Vagina (tissue), 2 donors: ENCODE measurements around the gene ARFRP1. TPM values are rescaled to one million over a fixed set of nuclear protein-coding genes. Genes with fewer than 3 reads are reported as not detected.

Experiments used
- DNase-seq, 2 donors: peaks; one replicate each; pipeline ENCODE4 v3.0.0-alpha.2; 2017; ENCODE audit errors: extremely low spot score in 2 of 2
- H3K27ac ChIP-seq: fragments of 200-600 bp; sonication (generic); one replicate; pipeline ENCODE4 v1.5.1; 2019
- H3K27me3 ChIP-seq: fragments of 200-600 bp; sonication (generic); one replicate; pipeline ENCODE4 v1.5.1; 2019
- H3K36me3 ChIP-seq, 2 donors: fragments of 200-600 bp; sonication (generic); one replicate each; pipeline ENCODE4 v1.5.1; 2017 to 2019
- H3K4me1 ChIP-seq: fragments of 200-600 bp; sonication (generic); one replicate; pipeline ENCODE4 v1.5.1; 2019
- H3K4me3 ChIP-seq, 2 donors: fragments of 200-600 bp; sonication (generic); 1 replicate in 1 of 2; 2 replicates in 1 of 2; pipeline ENCODE4 v1.5.1; 2016 to 2019
- H3K9me3 ChIP-seq: fragments of 200-600 bp; sonication (generic); one replicate; pipeline ENCODE4 v1.5.1; 2019
- CTCF ChIP-seq, 3 experiments: fragments of 450-650 bp in 2 of 3; fragments of 200-600 bp in 1 of 3; sonication (generic) in 1 of 3; IDR thresholded peaks; one replicate each; pipeline ENCODE4 v1.5.1; 2017 to 2019; ENCODE audit warnings: antibody characterized with exemption in 3 of 3, mild to moderate bottlenecking in 2 of 3, moderate library complexity in 2 of 3
- POLR2A ChIP-seq, 2 donors: fragments of 450-650 bp; IDR thresholded peaks; one replicate each; pipeline ENCODE4 v1.6.1; 2017; ENCODE audit warnings: antibody characterized with exemption in 2 of 2, mild to moderate bottlenecking in 2 of 2, moderate library complexity in 2 of 2
- POLR2AphosphoS5 ChIP-seq, 2 donors: sonication (generic); formaldehyde crosslinking; IDR thresholded peaks; one replicate each; pipeline ENCODE4 v1.9.0; 2017; ENCODE audit warnings: antibody characterized with exemption in 2 of 2, mild to moderate bottlenecking in 2 of 2, low read depth in 1 of 2; ENCODE audit not compliant: insufficient read depth in 1 of 2
- intact Hi-C: fragments of 100-400 bp; cut with DNase I; formaldehyde crosslinking; loops from one replicate; pipeline ENCODE4 v1.15.1; 2023
- total RNA-seq: library from RNA; depleted of rRNA; stranded (reverse); fragments of >200 nt; gene quantifications from one replicate; pipeline ENCODE4 v1.2.3, GENCODE V29; 2016

Gene ARFRP1
- total RNA-seq, 1 donor from 2014 or later = 30.9 TPM

DNA sequence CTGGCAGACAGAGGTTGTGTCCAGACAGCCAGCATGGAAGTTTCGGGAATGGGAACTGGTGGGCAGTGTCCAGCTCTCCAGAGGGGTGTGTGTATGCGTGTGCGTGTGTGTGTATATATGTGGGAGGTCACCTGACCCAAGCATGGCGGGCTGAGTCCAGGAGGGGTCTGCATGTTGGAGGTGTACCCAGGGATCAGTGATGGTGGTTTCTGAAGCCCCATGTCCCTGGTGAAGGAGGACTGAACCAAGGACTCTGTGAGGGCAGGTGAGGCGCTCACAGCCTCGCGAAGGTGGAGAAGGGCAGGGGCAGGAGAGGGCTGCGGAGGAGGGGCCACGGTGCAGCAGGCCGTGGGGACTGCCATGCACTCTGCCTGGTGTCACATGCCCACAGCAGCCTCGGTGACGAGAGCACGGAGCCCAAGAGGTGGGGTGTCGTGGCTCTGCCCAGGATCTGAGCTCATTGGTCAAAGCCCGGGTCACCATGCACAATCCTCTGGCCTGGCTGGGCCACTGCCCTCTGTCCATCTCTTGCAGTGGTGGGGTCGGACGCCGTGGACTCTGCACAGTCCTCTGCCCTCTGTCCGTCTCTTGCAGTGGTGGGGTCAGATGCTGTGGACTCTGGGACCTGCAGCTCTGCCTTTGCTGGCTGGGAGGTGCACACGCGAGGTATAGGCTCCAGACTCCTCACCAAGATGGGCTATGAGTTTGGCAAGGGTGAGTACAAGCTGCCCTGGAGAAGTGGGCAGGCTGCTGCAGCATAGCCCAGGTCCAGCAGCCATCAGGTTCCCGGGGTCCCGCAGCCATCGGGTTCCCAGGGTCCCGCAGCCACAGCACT is 26.6 kb upstream of the ARFRP1 start:
- Histone ChIP-seq H3K27me3 (no peaks in the 10 kb centered on the region), H3K27ac (no peak overlapping the region), H3K4me3 (no peak overlapping the region), H3K36me3 (peaks cover 0 to 30% of the 10 kb centered on the region in 2 donors), H3K4me1 (peaks cover 34% of the 10 kb centered on the region), H3K9me3 (no peaks in the 10 kb centered on the region)
- intact Hi-C loops = no loop called here
- no peak for TF ChIP-seq CTCF (IDR thresholded peaks at IDR 0.05)
- no peak for TF ChIP-seq POLR2A (IDR thresholded peaks at IDR 0.05)
- TF ChIP-seq POLR2AphosphoS5 (IDR thresholded peaks at IDR 0.05; ENCODE audit: insufficient read depth in 1 of 2, low read depth in 1 of 2) = no peak
- DNase-seq = no peak

GRCh38 chr20:63733579-63734081 is 25.9 kb upstream of the ARFRP1 start:
- no peak for DNase-seq
- Histone ChIP-seq H3K27ac (no peak overlapping the region), H3K36me3 (peaks cover 0 to 30% of the 10 kb centered on the region in 2 donors), H3K4me3 (no peak overlapping the region), H3K4me1 (peaks cover 27% of the 10 kb centered on the region), H3K9me3 (no peaks in the 10 kb centered on the region), H3K27me3 (no peaks in the 10 kb centered on the region)
- TF ChIP-seq CTCF (IDR thresholded peaks at IDR 0.05) = no peak
- TF ChIP-seq POLR2A (IDR thresholded peaks at IDR 0.05) = no peak
- no peak for TF ChIP-seq POLR2AphosphoS5 (IDR thresholded peaks at IDR 0.05; ENCODE audit: insufficient read depth in 1 of 2, low read depth in 1 of 2)
- intact Hi-C loops = no loop called here

DNA sequence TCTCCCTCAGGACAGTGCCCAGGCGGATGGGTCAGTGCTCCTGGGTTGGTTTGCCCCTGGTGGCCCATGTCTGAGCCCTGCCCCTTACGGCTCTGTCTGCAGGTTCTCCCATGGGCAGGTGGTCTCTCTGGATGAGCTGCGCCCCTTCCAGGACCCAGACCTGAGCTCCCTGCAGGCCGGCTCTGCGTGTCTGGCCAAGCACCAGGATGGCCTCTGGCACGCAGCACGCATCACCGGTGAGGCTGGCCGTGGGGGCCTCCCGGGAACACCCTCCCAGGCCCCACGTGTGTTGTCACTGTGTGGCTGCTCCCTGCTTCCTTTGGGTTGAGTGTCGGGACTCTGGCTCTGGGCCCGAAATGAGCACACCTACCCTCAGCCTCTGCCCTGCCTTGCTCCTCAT is 25.3 kb upstream of the ARFRP1 start:
- intact Hi-C loops = no loop called here
- TF ChIP-seq CTCF (IDR thresholded peaks at IDR 0.05) = no peak
- H3K9me3 ChIP-seq = no peaks in the 10 kb centered on the region
- peaks cover 0 to 30% of the 10 kb centered on the region in 2 donors for H3K36me3 ChIP-seq
- no peak overlapping the region for H3K27ac ChIP-seq
- no peak overlapping the region for H3K4me3 ChIP-seq
- H3K4me1 ChIP-seq = peaks cover 22% of the 10 kb centered on the region
- no peak for DNase-seq
- H3K27me3 ChIP-seq = no peaks in the 10 kb centered on the region

DNA sequence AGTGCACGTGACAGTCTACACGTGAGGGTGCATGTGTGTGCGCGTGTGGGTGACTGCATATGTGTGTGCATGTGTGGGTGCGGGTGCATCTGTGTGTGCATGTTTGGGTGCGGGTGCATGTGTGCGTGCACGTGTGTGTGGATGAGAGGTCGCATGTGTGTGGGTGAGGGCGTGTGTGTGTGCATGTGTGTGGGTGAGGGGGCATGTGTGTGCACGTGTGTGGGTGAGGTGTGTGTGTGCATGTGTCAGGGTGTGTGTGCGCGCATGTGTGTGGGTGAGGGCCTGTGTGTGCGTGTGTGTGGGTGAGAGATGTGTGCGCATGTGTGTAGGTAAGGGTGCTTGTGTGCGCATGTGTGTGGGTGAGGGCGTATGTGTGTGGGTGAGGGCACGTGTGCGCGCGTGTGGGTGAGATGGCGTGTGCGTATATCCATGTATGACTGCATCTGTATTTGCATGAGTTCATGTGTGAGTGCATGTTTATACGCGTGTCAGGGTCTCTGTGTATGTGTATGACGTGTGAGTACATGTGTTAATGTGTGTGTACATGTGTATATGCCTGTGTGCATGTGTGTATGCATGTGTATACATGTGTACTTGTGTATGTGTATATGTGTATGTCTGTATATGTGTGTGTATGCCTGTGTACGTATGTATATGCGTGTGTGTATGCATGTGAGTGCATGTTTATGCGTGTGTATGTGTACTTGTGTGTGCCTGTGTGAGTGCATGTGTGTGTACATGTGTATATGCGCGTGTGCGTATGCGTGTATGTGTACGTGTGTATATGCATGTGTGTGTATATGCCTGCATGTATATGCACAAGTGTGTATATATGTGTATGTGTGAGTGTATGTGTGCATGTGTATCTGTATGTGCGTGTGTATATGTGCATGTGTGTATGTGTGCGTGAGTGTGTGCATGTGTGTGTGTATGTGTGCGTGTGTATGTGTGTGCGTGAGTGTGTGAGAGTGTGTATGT is 24.6 kb upstream of the ARFRP1 start:
- no peaks in the 10 kb centered on the region for H3K27me3 ChIP-seq
- no peak overlapping the region for H3K27ac ChIP-seq
- H3K9me3 ChIP-seq = no peaks in the 10 kb centered on the region
- DNase-seq = no peak
- no peak for TF ChIP-seq POLR2AphosphoS5 (IDR thresholded peaks at IDR 0.05; ENCODE audit: insufficient read depth in 1 of 2, low read depth in 1 of 2)
- TF ChIP-seq POLR2A (IDR thresholded peaks at IDR 0.05) = no peak
- no peak for TF ChIP-seq CTCF (IDR thresholded peaks at IDR 0.05)
- peaks cover 0 to 30% of the 10 kb centered on the region in 2 donors for H3K36me3 ChIP-seq
- H3K4me1 ChIP-seq = peaks cover 15% of the 10 kb centered on the region
- intact Hi-C loops = no loop called here
- no peak overlapping the region for H3K4me3 ChIP-seq
